Progenitor cell of endocrine pancreas (in vitro differentiated cells): ENCODE data around the gene SAFB2. TPM values are rescaled to one million over a fixed set of nuclear protein-coding genes. Genes with fewer than 3 reads are reported as not detected.
A peak's percentile ranks its signal among the peaks of the same experiment; 100 is the strongest.

ENCODE experiments used
- DNase-seq: peaks from one replicate; pipeline ENCODE4 v3.0.0; 2021; ENCODE audit warnings: low spot score; ENCODE audit not compliant: unreplicated experiment
- H3K27ac Mint-ChIP-seq: 2 replicates; pipeline ENCODE4 v1.8.0; 2021; ENCODE audit warnings: mild to moderate bottlenecking, moderate library complexity, mixed read lengths
- H3K27me3 Mint-ChIP-seq: 2 replicates; pipeline ENCODE4 v1.8.0; 2021; ENCODE audit warnings: mixed read lengths
- H3K36me3 Mint-ChIP-seq: 2 replicates; pipeline ENCODE4 v1.8.0; 2022; ENCODE audit warnings: mixed read lengths; ENCODE audit not compliant: insufficient read depth
- H3K4me1 Mint-ChIP-seq: 2 replicates; pipeline ENCODE4 v1.8.0; 2021; ENCODE audit warnings: low read depth, mixed read lengths
- H3K4me3 Mint-ChIP-seq: 2 replicates; pipeline ENCODE4 v1.8.0; 2021; ENCODE audit warnings: low read depth, mild to moderate bottlenecking, moderate library complexity, mixed read lengths
- H3K9me3 Mint-ChIP-seq: 2 replicates; pipeline ENCODE4 v1.8.0; 2021; ENCODE audit warnings: low read depth, mixed read lengths
- CTCF ChIP-seq: fragments of 200-600 bp; sonication (generic); IDR thresholded peaks from one replicate; pipeline ENCODE4 v1.5.0; 2021; ENCODE audit warnings: antibody characterized with exemption, mild to moderate bottlenecking; ENCODE audit not compliant: unreplicated experiment
- total RNA-seq: library from RNA; stranded (reverse); gene quantifications from 2 replicates; pipeline ENCODE4 v1.2.1, GENCODE V29; 2021

The SAFB2 gene
- total RNA-seq, 1 donor from 2014 or later: 107 TPM

- Mint-ChIP-seq H3K4me1 (peaks cover 41% of the 10 kb centered on the region), H3K27ac (peak overlapping the region; percentile 100), H3K9me3 (no peaks in the 10 kb centered on the region), H3K36me3 (peaks cover 31% of the 10 kb centered on the region), H3K4me3 (peak overlapping the region; percentile 100), H3K27me3 (no peaks in the 10 kb centered on the region)
- DNase-seq: no peak
- no peak for TF ChIP-seq CTCF
These were observed 931 bp upstream of the SAFB2 start for GRCh38 chr19:5623397-5624017.

GRCh38 chr19:5621945-5622464 lies 571 bp downstream of the SAFB2 start:
- peak overlapping the region; percentile 69 for H3K27ac Mint-ChIP-seq
- H3K9me3 Mint-ChIP-seq: no peaks in the 10 kb centered on the region
- TF ChIP-seq CTCF: no peak
- H3K4me1 Mint-ChIP-seq: peaks cover 36% of the 10 kb centered on the region
- H3K36me3 Mint-ChIP-seq: peaks cover 26% of the 10 kb centered on the region
- H3K4me3 Mint-ChIP-seq: peak overlapping the region; percentile 100
- no peaks in the 10 kb centered on the region for H3K27me3 Mint-ChIP-seq
- no peak for DNase-seq

GRCh38 chr19:5621311-5621944 lies 1.1 kb downstream of the SAFB2 start:
- no peaks in the 10 kb centered on the region for H3K27me3 Mint-ChIP-seq
- peak overlapping the region; percentile 69 for H3K27ac Mint-ChIP-seq
- DNase-seq: no peak

GRCh38 chr19:5619946-5620345 lies 2.6 kb downstream of the SAFB2 start:
- Mint-ChIP-seq H3K4me3 (peak overlapping the region; percentile 100), H3K36me3 (peaks cover 20% of the 10 kb centered on the region), H3K9me3 (no peaks in the 10 kb centered on the region), H3K27ac (peak overlapping the region; percentile 45), H3K27me3 (no peaks in the 10 kb centered on the region), H3K4me1 (peaks cover 23% of the 10 kb centered on the region)
- no peak for DNase-seq
- TF ChIP-seq CTCF: no peak

More at GRCh38 chr19:5621311-5621944, 1.1 kb downstream of the SAFB2 start:
- no peak for TF ChIP-seq CTCF
- Mint-ChIP-seq H3K4me3 (peak overlapping the region; percentile 100), H3K4me1 (peaks cover 35% of the 10 kb centered on the region), H3K9me3 (no peaks in the 10 kb centered on the region), H3K36me3 (peaks cover 25% of the 10 kb centered on the region)

GRCh38 chr19:5618591-5618990 lies 4.0 kb downstream of the SAFB2 start:
- Mint-ChIP-seq H3K36me3 (peaks cover 26% of the 10 kb centered on the region), H3K4me3 (no peak overlapping the region), H3K27me3 (no peaks in the 10 kb centered on the region)

More at GRCh38 chr19:5618591-5618990, 4.0 kb downstream of the SAFB2 start:
- peaks cover 13% of the 10 kb centered on the region for H3K4me1 Mint-ChIP-seq
- no peaks in the 10 kb centered on the region for H3K9me3 Mint-ChIP-seq
- DNase-seq: no peak
- TF ChIP-seq CTCF: no peak
- no peak overlapping the region for H3K27ac Mint-ChIP-seq
